Suprapubic skin (tissue), 4 donors: Measurements from ENCODE around the gene MYH6. TPM values are rescaled to one million over a fixed set of nuclear protein-coding genes. Genes with fewer than 3 reads are reported as not detected.

Experiments used
- DNase-seq, 2 donors: peaks; one replicate each; pipeline ENCODE4 v3.0.0-alpha.2; 2019; ENCODE audit warnings: low spot score in 2 of 2
- H3K27ac ChIP-seq: fragments of 200-600 bp; sonication (generic); one replicate; pipeline ENCODE4 v1.5.1; 2019
- H3K27me3 ChIP-seq: fragments of 200-600 bp; sonication (generic); one replicate; pipeline ENCODE4 v1.5.1; 2019
- H3K36me3 ChIP-seq: fragments of 200-600 bp; sonication (generic); one replicate; pipeline ENCODE4 v1.5.1; 2019
- H3K4me1 ChIP-seq: fragments of 200-600 bp; sonication (generic); one replicate; pipeline ENCODE4 v1.5.1; 2019
- H3K4me3 ChIP-seq: fragments of 200-600 bp; sonication (generic); one replicate; pipeline ENCODE4 v1.5.1; 2019; ENCODE audit warnings: mild to moderate bottlenecking
- H3K9me3 ChIP-seq: fragments of 200-600 bp; sonication (generic); one replicate; pipeline ENCODE4 v1.5.1; 2019
- EP300 ChIP-seq: sonication (generic); formaldehyde crosslinking; IDR thresholded peaks from one replicate; pipeline ENCODE4 v1.6.1; 2017; ENCODE audit warnings: antibody characterized with exemption
- POLR2A ChIP-seq, 2 donors: fragments of 450-650 bp; IDR thresholded peaks; one replicate each; pipeline ENCODE4 v1.6.1; 2017; ENCODE audit warnings: antibody characterized with exemption in 2 of 2, mild to moderate bottlenecking in 2 of 2, moderate library complexity in 2 of 2
- POLR2AphosphoS5 ChIP-seq, 3 donors: sonication (generic); formaldehyde crosslinking; IDR thresholded peaks; one replicate each; pipeline ENCODE4 v1.6.1; 2017; ENCODE audit warnings: antibody characterized with exemption in 3 of 3
- WGBS: methylation state at CpG from one replicate; pipeline ENCODE4 v1.1.5; 2018; 5-methylcytosine and 5-hydroxymethylcytosine counted together
- total RNA-seq, 4 donors: library from RNA; depleted of rRNA; stranded (reverse); fragments of >200 nt; gene quantifications; one replicate each; pipeline ENCODE4 v1.1.0, GENCODE V29; 2016
- TF ChIP-seq, protein P1 (sequence below), 2 donors: fragments of 200-600 bp in 1 of 2; fragments of 450-650 bp in 1 of 2; sonication (generic) in 1 of 2; IDR thresholded peaks; one replicate each; pipeline ENCODE4 v1.5.1; 2016 to 2019; ENCODE audit warnings: antibody characterized with exemption in 2 of 2, mild to moderate bottlenecking in 1 of 2, moderate library complexity in 1 of 2

MYH6 gene
- total RNA-seq, 4 donors from 2014 or later: not detected

GRCh38 chr14:23353433-23353780 is 54.7 kb downstream of the MYH6 start:
- peaks cover 11% of the 10 kb centered on the region for H3K36me3 ChIP-seq
- no peak overlapping the region for H3K27ac ChIP-seq
- no peak for DNase-seq
- no peaks in the 10 kb centered on the region for H3K9me3 ChIP-seq
- no peak overlapping the region for H3K4me3 ChIP-seq
- peaks cover 17% of the 10 kb centered on the region for H3K4me1 ChIP-seq
- TF ChIP-seq POLR2AphosphoS5 (IDR thresholded peaks at IDR 0.05) (no peak), EP300 (no peak), POLR2A (IDR thresholded peaks at IDR 0.05) (no peak)
- TF ChIP-seq, protein P1, sequence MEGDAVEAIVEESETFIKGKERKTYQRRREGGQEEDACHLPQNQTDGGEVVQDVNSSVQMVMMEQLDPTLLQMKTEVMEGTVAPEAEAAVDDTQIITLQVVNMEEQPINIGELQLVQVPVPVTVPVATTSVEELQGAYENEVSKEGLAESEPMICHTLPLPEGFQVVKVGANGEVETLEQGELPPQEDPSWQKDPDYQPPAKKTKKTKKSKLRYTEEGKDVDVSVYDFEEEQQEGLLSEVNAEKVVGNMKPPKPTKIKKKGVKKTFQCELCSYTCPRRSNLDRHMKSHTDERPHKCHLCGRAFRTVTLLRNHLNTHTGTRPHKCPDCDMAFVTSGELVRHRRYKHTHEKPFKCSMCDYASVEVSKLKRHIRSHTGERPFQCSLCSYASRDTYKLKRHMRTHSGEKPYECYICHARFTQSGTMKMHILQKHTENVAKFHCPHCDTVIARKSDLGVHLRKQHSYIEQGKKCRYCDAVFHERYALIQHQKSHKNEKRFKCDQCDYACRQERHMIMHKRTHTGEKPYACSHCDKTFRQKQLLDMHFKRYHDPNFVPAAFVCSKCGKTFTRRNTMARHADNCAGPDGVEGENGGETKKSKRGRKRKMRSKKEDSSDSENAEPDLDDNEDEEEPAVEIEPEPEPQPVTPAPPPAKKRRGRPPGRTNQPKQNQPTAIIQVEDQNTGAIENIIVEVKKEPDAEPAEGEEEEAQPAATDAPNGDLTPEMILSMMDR (IDR thresholded peaks at IDR 0.05): no peak
- H3K27me3 ChIP-seq: peaks cover 7% of the 10 kb centered on the region
- WGBS: 64% methylated on average over 5 of the region's 5 CpGs

DNA sequence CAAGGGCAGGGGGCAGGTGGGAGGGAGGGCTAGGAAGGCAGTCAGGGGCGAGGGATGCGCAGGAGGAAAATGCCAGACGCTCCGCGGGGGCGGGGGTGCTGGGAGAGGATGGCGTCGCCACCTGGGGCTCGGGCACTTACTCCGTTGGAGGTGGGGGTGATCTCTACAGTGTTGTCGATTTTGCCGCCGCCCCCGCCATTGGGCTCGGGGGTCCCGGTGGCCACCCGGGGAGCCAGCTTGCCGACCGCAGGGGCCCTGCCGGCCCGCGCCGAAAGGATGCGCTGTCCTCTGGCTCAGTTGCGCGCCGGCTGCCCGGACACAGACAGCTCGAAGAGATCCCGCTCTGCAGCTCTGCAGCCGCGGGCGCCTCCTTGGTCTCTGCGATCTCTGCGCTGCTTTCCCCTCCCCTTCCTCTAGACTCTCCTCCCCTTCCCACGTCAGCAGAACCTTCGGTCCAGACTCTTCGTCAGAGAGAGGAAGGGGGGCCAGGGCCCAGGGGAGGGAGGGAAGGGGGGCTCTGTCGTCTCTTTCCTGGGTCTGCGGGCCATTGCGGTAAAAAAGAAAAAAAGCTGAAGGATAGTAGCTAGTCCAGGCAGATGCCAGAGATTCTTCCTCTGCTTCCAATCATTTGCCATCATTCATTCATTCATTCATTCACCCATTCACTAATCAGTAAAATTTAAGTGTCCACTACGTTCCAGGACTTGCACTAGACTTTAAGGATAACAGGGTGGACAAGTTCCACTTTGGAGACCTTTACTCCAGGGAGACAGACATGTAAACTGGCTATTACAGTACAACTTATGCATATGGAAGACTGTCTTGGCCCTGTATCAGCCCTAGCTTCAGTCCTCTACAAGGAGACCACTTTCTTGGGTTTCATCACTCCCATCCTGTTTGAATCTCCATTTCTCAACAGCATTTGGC is 55.3 kb downstream of the MYH6 start, which contains the start of gene SLC22A17:
Gene SLC22A17 (minus strand): TSS at position 382 of the 927 bp plus-strand sequence.
- Histone ChIP-seq H3K36me3 (peaks cover 6% of the 10 kb centered on the region), H3K9me3 (no peaks in the 10 kb centered on the region), H3K27me3 (peaks cover 7% of the 10 kb centered on the region), H3K27ac (no peak within 1 kb of the TSS), H3K4me3 (peak within 1 kb of the TSS; percentile 64), H3K4me1 (peaks cover 17% of the 10 kb centered on the region)
- TF ChIP-seq POLR2AphosphoS5 (IDR thresholded peaks at IDR 0.05) (no peak), POLR2A (IDR thresholded peaks at IDR 0.05) (peak in 1 of 2 donors; percentile 35)
- DNase-seq: peak in 1 of 2 donors; percentile 82
- 1% methylated on average over 32 of the region's 42 CpGs for WGBS

DNA sequence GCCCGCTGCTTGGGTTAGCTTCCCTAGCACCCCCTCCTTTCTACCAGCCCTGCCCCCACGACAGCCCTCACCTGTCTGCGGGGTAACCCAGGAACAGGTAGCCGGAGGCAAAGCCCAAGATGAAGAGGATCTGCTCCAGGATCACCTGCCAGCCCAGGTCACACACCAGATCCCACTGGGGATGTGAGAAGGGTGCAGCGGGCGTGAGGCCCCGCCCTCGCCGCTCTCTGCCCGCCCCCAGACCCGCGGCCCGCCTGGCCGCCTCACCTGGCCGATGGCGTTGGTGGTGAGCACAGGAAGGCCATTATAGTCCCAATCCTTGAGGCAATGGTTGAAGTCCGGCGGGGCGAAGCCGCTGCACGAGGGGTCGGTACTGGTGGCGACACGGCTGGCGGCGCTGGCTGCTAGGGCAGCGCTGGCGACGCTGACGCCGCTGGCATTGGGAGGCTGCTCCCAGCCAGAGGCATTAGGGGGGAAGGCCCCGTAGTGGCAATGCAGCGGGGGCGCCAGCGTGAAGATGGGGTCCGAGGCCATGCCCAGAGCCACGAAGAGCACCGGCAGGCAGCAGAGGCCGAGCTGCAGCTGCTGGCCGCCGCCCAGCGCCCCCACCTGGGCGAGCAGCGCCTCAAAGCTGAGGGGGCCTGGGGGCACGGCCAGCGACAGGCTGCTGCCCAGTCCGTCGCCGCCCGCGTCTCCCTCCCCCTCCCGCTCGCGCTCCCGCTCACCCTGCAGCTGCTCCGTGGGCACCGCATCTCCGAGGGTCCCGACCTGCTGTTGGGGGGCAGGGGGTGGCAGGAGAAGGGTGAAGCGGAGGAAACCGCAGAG is 56.2 kb downstream of the MYH6 start:
- 10% methylated on average over 30 of the region's 61 CpGs for WGBS
- Histone ChIP-seq H3K4me1 (peaks cover 17% of the 10 kb centered on the region), H3K27ac (no peak overlapping the region), H3K4me3 (peak overlapping the region; percentile 64), H3K36me3 (peaks cover under 1% of the 10 kb centered on the region), H3K9me3 (no peaks in the 10 kb centered on the region), H3K27me3 (peaks cover 7% of the 10 kb centered on the region)
- TF ChIP-seq EP300 (no peak), POLR2AphosphoS5 (IDR thresholded peaks at IDR 0.05) (no peak), POLR2A (IDR thresholded peaks at IDR 0.05) (no peak)
- TF ChIP-seq, protein P1 (IDR thresholded peaks at IDR 0.05): no peak
- no peak for DNase-seq

GRCh38 chr14:23349156-23349845 is 58.8 kb downstream of the MYH6 start:
- 88% methylated on average over 8 of the region's 8 CpGs for WGBS
- no peak for TF ChIP-seq POLR2A (IDR thresholded peaks at IDR 0.05)
- TF ChIP-seq POLR2AphosphoS5 (IDR thresholded peaks at IDR 0.05): no peak
- TF ChIP-seq, protein P1 (IDR thresholded peaks at IDR 0.05): no peak
- no peak for TF ChIP-seq EP300
- H3K36me3 ChIP-seq: no peaks in the 10 kb centered on the region
- peaks cover 17% of the 10 kb centered on the region for H3K4me1 ChIP-seq
- H3K27me3 ChIP-seq: peaks cover 7% of the 10 kb centered on the region
- H3K4me3 ChIP-seq: no peak overlapping the region
- no peak overlapping the region for H3K27ac ChIP-seq
- no peak for DNase-seq
- no peaks in the 10 kb centered on the region for H3K9me3 ChIP-seq

GRCh38 chr14:23348297-23348655 is 59.8 kb downstream of the MYH6 start:
- TF ChIP-seq POLR2AphosphoS5 (IDR thresholded peaks at IDR 0.05) (no peak), EP300 (no peak), POLR2A (IDR thresholded peaks at IDR 0.05) (no peak)
- TF ChIP-seq, protein P1 (IDR thresholded peaks at IDR 0.05): no peak
- Histone ChIP-seq H3K27ac (no peak overlapping the region), H3K27me3 (peaks cover 7% of the 10 kb centered on the region), H3K4me3 (no peak overlapping the region), H3K36me3 (no peaks in the 10 kb centered on the region), H3K9me3 (no peaks in the 10 kb centered on the region), H3K4me1 (peaks cover 17% of the 10 kb centered on the region)
- 86% methylated on average over 6 of the region's 6 CpGs for WGBS
- no peak for DNase-seq
